GM06990 (cell line): ENCODE data around the gene RSU1.

Experiments
- DNase-seq: peaks from one replicate; pipeline ENCODE4 v3.0.0-alpha.2; 2011; ENCODE audit not compliant: insufficient read length; ENCODE audit errors: extremely low read depth
- H3K27me3 ChIP-seq: replicated peaks from 2 replicates; pipeline ENCODE4 v1.6.0; 2011; ENCODE audit warnings: low read length; ENCODE audit not compliant: control insufficient read depth, insufficient read depth
- H3K36me3 ChIP-seq: 2 replicates; pipeline ENCODE4 v1.5.1; 2011; ENCODE audit warnings: low read length; ENCODE audit not compliant: control insufficient read depth, insufficient read depth
- H3K4me3 ChIP-seq: replicated peaks from 2 replicates; pipeline ENCODE4 v1.5.1; 2011; ENCODE audit warnings: low read depth, mild to moderate bottlenecking, control low read depth, low read length
- TF ChIP-seq, protein P1 (sequence below): IDR thresholded peaks from 2 replicates; pipeline ENCODE4 v1.5.1; 2011; ENCODE audit warnings: low read length, control low read depth, mild to moderate bottlenecking, inconsistent platforms; ENCODE audit not compliant: insufficient read depth, poor library complexity, severe bottlenecking

Gene RSU1

GRCh38 chr10:16780338-16780880 is 36.8 kb downstream of the RSU1 start:
- H3K4me3 ChIP-seq, result no peak overlapping the region

GRCh38 chr10:16779384-16779915 is 37.8 kb downstream of the RSU1 start:
- no peak for DNase-seq
- Histone ChIP-seq H3K36me3 (no peaks in the 10 kb centered on the region; the same call in none of the 2 replicates), H3K4me3 (no peak overlapping the region), H3K27me3 (no peaks in the 10 kb centered on the region)
- TF ChIP-seq, protein P1, sequence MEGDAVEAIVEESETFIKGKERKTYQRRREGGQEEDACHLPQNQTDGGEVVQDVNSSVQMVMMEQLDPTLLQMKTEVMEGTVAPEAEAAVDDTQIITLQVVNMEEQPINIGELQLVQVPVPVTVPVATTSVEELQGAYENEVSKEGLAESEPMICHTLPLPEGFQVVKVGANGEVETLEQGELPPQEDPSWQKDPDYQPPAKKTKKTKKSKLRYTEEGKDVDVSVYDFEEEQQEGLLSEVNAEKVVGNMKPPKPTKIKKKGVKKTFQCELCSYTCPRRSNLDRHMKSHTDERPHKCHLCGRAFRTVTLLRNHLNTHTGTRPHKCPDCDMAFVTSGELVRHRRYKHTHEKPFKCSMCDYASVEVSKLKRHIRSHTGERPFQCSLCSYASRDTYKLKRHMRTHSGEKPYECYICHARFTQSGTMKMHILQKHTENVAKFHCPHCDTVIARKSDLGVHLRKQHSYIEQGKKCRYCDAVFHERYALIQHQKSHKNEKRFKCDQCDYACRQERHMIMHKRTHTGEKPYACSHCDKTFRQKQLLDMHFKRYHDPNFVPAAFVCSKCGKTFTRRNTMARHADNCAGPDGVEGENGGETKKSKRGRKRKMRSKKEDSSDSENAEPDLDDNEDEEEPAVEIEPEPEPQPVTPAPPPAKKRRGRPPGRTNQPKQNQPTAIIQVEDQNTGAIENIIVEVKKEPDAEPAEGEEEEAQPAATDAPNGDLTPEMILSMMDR, result no peak

More at GRCh38 chr10:16780338-16780880, 36.8 kb downstream of the RSU1 start:
- no peaks in the 10 kb centered on the region; the same call in none of the 2 replicates for H3K36me3 ChIP-seq
- no peaks in the 10 kb centered on the region for H3K27me3 ChIP-seq
- no peak for DNase-seq
- TF ChIP-seq, protein P1, result no peak

DNA sequence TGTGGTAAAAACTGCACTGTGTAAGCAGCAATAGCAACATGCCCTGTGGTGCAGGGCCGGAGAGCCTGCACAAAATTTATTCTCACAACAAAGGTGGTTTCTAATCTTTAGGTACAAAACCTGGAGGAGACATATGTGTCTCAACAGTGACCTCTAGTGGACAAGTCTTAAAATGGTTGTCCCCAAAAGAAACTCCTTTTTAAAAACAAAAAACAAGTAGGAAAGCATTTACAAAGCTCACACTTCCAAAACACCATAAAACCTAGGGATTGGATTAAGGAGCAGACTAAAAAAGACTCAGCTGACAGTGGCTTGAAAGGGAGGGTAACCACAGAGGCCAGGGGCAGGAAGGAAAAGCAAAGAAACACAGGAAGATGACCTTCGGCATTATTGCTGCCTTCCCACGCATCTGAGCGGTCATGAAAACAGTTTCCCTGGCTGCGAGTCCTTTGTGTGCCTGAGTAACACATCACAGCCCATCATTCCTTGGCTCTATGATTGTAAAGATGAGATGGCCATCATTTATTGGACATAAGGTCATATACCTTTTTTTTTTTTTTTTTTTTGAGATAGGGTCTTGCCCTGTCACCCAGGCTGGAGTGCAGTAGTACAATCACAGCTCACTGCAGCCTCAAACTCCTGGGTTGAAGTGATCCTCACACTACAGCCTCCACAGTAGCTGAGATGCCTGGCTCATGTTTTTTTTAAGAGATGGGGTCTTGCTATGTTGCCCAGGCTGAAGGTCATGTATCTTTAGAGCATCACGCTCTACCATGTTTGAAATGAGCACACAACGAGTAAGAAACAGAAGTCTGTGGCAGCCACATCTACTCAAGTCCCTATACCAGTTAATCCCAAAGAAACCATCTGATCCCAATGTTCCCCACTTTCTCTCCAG is 39.5 kb downstream of the RSU1 start:
- Histone ChIP-seq H3K36me3 (no peaks in the 10 kb centered on the region; the same call in none of the 2 replicates), H3K4me3 (no peak overlapping the region), H3K27me3 (no peaks in the 10 kb centered on the region)
- DNase-seq, result no peak
- TF ChIP-seq, protein P1, result peak; percentile 57

DNA sequence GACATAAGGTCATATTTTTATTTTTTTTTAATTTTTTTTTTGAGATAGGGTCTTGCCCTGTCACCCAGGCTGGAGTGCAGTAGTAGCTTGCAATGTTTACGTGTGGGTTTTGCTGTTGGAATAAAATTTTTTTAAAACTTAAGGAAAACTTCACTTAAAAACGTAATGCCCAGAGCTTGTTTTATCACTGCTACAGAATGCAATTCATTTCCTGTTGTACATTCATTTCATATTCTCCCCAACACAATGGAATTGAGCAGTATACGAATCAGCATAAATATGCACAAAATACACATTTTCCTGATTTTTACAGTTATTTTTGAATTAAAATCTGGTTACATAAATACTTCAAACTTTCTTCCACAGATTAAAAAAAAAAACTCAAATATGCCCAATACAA is 40.3 kb downstream of the RSU1 start:
- H3K36me3 ChIP-seq, result no peaks in the 10 kb centered on the region; the same call in none of the 2 replicates
- DNase-seq, result no peak
- H3K27me3 ChIP-seq, result no peaks in the 10 kb centered on the region
- TF ChIP-seq, protein P1, result no peak
- no peak overlapping the region for H3K4me3 ChIP-seq

GRCh38 chr10:16773334-16773733 is 43.9 kb downstream of the RSU1 start:
- Histone ChIP-seq H3K36me3 (no peaks in the 10 kb centered on the region; the same call in 1 of the 2 replicates), H3K27me3 (no peaks in the 10 kb centered on the region)
- no peak for DNase-seq

More at GRCh38 chr10:16773334-16773733, 43.9 kb downstream of the RSU1 start:
- H3K4me3 ChIP-seq, result no peak overlapping the region
- TF ChIP-seq, protein P1, result no peak
